GM23338 (cell line): Measurements from ENCODE around the gene MDM4.

Experiments
- CREB1 ChIP-seq: fragments of 250-450 bp; sonication (Bioruptor Pico); IDR thresholded peaks from 2 replicates; pipeline ENCODE4 v1.5.0; 2020; ENCODE audit warnings: low read depth, mild to moderate bottlenecking, moderate library complexity
- ETS1 ChIP-seq: IDR thresholded peaks from 2 replicates; pipeline ENCODE4 v1.6.1; 2016; ENCODE audit warnings: antibody characterized with exemption
- EZH2 ChIP-seq: fragments of 200-600 bp; sonication (generic); IDR thresholded peaks from one replicate; pipeline ENCODE4 v1.8.0; 2017; ENCODE audit warnings: antibody characterized with exemption, mild to moderate bottlenecking, low read depth; ENCODE audit not compliant: unreplicated experiment
- EZH2phosphoT487 ChIP-seq: fragments of 200-600 bp; sonication (generic); IDR thresholded peaks from one replicate; pipeline ENCODE4 v1.8.1; 2018; ENCODE audit warnings: antibody characterized with exemption; ENCODE audit not compliant: unreplicated experiment
- JUNB ChIP-seq: IDR thresholded peaks from one replicate; pipeline ENCODE4 v1.6.1; 2016; ENCODE audit warnings: antibody characterized with exemption; ENCODE audit not compliant: unreplicated experiment
- NANOG ChIP-seq: IDR thresholded peaks from 2 replicates; pipeline ENCODE4 v1.6.1; 2016; ENCODE audit warnings: antibody characterized with exemption, borderline replicate concordance
- POLR2AphosphoS5 ChIP-seq: IDR thresholded peaks from 2 replicates; pipeline ENCODE4 v1.6.1; 2016; ENCODE audit warnings: antibody characterized with exemption, low read depth
- TF ChIP-seq, protein P1 (sequence below), 2 experiments: fragments of 200-600 bp in 1 of 2; sonication (generic) in 1 of 2; conservative IDR thresholded peaks; 2 replicates each; pipeline versions ENCODE4 v1.5.1 to v1.6.1; 2016 to 2017; ENCODE audit warnings: antibody characterized with exemption in 2 of 2, low read depth in 2 of 2, mild to moderate bottlenecking in 2 of 2, moderate library complexity in 1 of 2
- TF ChIP-seq, protein P2 (sequence below): IDR thresholded peaks from one replicate; pipeline ENCODE4 v1.6.1; 2018; ENCODE audit warnings: antibody characterized with exemption; ENCODE audit not compliant: unreplicated experiment

GRCh38 chr1:204479387-204480136 lies 36.6 kb upstream of the MDM4 start:
- no peak for TF ChIP-seq EZH2
- TF ChIP-seq, protein P1, sequence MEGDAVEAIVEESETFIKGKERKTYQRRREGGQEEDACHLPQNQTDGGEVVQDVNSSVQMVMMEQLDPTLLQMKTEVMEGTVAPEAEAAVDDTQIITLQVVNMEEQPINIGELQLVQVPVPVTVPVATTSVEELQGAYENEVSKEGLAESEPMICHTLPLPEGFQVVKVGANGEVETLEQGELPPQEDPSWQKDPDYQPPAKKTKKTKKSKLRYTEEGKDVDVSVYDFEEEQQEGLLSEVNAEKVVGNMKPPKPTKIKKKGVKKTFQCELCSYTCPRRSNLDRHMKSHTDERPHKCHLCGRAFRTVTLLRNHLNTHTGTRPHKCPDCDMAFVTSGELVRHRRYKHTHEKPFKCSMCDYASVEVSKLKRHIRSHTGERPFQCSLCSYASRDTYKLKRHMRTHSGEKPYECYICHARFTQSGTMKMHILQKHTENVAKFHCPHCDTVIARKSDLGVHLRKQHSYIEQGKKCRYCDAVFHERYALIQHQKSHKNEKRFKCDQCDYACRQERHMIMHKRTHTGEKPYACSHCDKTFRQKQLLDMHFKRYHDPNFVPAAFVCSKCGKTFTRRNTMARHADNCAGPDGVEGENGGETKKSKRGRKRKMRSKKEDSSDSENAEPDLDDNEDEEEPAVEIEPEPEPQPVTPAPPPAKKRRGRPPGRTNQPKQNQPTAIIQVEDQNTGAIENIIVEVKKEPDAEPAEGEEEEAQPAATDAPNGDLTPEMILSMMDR (conservative IDR thresholded peaks at IDR 0.05; ENCODE audit: low read depth in 2 of 2), result no peak
- TF ChIP-seq, protein P2, sequence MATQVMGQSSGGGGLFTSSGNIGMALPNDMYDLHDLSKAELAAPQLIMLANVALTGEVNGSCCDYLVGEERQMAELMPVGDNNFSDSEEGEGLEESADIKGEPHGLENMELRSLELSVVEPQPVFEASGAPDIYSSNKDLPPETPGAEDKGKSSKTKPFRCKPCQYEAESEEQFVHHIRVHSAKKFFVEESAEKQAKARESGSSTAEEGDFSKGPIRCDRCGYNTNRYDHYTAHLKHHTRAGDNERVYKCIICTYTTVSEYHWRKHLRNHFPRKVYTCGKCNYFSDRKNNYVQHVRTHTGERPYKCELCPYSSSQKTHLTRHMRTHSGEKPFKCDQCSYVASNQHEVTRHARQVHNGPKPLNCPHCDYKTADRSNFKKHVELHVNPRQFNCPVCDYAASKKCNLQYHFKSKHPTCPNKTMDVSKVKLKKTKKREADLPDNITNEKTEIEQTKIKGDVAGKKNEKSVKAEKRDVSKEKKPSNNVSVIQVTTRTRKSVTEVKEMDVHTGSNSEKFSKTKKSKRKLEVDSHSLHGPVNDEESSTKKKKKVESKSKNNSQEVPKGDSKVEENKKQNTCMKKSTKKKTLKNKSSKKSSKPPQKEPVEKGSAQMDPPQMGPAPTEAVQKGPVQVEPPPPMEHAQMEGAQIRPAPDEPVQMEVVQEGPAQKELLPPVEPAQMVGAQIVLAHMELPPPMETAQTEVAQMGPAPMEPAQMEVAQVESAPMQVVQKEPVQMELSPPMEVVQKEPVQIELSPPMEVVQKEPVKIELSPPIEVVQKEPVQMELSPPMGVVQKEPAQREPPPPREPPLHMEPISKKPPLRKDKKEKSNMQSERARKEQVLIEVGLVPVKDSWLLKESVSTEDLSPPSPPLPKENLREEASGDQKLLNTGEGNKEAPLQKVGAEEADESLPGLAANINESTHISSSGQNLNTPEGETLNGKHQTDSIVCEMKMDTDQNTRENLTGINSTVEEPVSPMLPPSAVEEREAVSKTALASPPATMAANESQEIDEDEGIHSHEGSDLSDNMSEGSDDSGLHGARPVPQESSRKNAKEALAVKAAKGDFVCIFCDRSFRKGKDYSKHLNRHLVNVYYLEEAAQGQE, result no peak
- no peak for TF ChIP-seq EZH2phosphoT487
- no peak for TF ChIP-seq JUNB
- no peak for TF ChIP-seq CREB1 (CRISPR knock-in tag)
- TF ChIP-seq POLR2AphosphoS5, result no peak
- TF ChIP-seq ETS1, result no peak
- TF ChIP-seq NANOG, result no peak
